ENCODE results near the gene MAGOHB.
"Not testable (repeated sequence)": the region's sequence is repeated elsewhere in the genome, so short reads cannot be mapped to it uniquely, and the experiment has no call there.

The MAGOHB gene

GRCh38 chr12:10612110-10612509 is 1.3 kb downstream of the MAGOHB start:
- no peak for DNase-seq

DNA sequence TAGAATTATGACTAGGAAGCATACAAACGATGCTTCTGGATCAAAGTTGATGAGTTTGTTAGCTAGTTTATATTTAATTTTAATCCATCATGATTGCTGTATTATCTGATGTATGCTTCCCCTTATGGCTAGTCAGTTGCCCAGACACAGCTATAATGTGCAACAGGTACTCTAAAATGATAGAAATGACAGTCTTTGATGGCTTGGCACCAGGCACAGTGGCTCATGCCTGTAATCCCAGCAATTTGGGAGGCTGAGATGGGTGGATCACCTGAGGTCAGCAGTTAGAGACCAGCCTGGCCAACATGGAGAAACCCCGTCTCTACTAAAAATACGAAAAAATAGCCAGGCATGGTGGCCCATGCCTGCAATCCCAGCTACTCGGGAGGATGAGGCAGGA is 2.2 kb downstream of the MAGOHB start:
- not testable (repeated sequence) for DNase-seq

- no peak for DNase-seq
These were observed 3.2 kb downstream of the MAGOHB start for GRCh38 chr12:10610188-10610587.

DNA sequence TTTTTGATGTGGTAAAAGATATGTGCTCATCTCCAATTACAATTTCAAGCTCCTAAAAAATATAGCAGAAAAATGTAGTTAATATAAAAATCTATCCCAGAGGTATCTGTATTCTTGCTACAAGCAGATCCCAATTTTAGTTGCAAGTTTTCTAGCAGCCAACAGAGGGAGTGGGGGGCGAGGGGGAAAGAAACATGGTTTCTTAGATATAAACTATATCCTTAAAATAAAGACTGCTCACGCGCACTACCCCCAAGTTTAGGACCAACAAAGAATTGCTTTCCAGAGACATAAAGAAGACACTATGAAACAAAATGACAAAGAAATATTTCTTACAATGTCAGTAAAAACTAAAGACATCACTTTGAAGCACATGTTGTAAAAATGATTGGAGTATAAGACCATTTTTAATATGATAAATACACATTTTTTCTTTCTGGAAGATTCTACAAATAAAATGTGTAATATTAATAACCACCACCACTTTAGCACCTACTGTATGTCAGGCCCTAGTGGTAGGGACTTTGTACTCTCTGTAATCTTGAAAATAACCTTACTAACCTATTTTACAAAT is 5.4 kb downstream of the MAGOHB start:
- DNase-seq, result no peak

DNA sequence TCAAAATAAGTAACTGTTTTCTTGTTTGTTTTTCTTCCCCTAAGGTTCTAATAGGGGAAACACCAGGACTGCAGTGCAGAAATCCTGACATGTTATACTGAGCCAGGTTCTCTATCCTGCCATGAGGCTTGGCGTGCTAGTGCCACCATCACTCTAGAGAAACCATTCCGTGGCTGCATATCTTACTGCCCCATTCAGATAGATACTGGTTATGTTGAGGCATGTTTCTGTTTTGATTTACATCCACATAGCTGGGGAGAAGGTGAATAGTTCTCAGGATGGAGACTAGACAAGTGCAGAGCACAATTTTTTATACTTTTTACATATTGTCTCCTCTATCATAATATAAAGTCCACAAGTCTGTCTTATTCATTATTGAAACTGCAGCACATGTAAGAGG is 11.5 kb downstream of the MAGOHB start:
- DNase-seq, result no peak

GRCh38 chr12:10600988-10601387 is 12.4 kb downstream of the MAGOHB start:
- DNase-seq, result no peak

- no peak for DNase-seq
These were observed 17.5 kb downstream of the MAGOHB start for GRCh38 chr12:10595881-10596280.

GRCh38 chr12:10590966-10591365 is 22.4 kb downstream of the MAGOHB start:
- DNase-seq, result no peak

- DNase-seq, result no peak
These were observed 29.0 kb downstream of the MAGOHB start for GRCh38 chr12:10584415-10584814.

DNA sequence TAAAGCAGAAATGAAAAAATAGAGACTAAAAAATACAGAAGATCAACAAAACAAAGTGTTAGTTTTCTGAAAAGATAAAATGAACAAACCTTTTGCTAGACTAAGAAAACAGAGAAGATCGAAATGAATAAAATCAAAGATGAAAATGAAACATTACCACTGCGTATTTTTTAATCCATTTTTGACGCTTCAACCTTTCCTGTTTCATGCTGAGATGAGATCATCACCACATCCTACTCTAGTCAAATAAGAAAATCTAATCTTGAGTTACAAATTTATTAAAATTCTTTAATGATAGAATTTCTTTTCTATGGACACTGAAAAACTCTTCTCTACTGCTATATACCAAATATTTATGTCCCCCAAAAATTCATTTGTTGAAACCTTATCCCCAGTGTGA is 30.7 kb downstream of the MAGOHB start:
- no peak for DNase-seq

- not testable (repeated sequence) for DNase-seq
These were observed 31.3 kb downstream of the MAGOHB start for GRCh38 chr12:10582133-10582532.

DNA sequence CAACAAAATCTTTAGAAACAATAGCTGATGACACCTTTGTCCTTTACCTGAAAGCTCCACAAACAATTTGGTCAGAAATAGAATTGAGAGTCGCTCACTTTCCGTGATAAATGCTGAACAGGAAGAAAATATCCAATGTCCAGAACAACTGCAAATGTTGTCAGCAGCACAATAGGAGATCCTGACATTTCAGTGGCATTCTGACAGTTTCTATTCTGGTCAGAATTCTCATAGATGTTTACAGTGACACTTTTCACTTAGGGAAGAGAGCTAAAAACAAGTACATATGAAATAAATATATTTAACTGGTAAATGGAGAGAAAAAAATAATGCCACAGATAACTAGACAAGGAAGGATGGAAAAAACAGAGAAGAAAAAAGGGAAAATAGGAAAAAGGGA is 39.1 kb downstream of the MAGOHB start:
- no peak for DNase-seq

DNA sequence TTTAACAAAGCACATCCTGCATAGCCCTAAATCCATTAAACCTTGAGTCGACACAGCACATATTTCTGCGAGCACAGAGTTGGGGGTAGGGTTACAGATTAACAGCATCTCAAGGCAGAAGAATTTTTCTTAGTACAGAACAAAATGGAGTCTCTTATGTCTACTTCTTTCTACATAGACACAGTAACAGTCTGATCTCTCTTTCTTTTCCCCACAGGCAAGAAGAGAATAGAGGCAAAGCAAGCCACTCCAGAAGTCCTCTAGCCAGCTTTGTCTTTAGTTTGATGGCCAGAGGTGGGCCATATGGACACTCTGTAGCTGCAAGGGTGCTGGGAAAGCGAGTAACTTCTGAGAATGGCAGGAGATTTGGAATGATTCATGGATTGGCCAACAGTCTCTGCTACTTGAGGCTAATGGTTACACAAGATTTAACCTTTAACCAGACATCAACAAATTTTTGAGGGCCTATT is 41.4 kb downstream of the MAGOHB start:
- not testable (repeated sequence) for DNase-seq

DNA sequence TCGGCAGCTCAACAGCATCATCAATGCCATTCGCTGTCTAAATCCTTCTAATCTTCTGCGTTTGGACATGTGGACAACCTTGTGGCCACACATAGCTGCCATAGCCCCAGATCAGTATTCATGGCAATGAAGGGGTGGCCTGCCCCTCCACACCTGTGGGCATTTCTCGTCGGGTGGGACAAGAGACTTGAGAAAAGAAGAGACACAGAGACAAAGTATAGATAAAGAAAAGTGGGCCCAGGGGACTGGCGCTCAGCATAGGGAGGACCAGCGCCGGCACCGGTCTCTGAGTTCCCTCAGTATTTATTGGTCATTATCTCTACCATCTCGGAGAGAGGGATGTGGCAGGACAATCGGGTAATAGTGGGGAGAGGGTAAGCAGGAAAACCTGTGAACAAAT is 42.3 kb downstream of the MAGOHB start:
- no peak for DNase-seq

DNA sequence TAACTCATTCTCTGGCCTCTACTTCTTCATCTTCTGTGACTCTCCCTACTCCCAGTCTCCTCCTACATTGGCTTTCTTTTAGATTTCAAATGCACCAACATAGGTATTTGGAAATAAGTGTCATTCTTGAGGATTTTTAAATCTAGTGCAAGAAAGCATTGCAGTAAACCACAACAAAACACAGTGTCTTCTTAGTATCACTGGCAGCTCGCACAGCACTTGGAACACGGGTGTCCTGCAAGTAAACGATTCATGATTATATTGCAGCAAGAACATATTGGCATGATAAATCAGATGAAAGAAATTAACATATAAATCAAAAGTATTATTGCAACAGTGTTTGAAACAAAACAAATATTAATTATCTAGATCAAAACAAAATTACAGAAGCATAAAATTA is 45.6 kb downstream of the MAGOHB start:
- no peak for DNase-seq

GRCh38 chr12:10563966-10564365 is 49.4 kb downstream of the MAGOHB start:
- no peak for DNase-seq

GRCh38 chr12:10563002-10563401 is 50.4 kb downstream of the MAGOHB start:
- no peak for DNase-seq

DNA sequence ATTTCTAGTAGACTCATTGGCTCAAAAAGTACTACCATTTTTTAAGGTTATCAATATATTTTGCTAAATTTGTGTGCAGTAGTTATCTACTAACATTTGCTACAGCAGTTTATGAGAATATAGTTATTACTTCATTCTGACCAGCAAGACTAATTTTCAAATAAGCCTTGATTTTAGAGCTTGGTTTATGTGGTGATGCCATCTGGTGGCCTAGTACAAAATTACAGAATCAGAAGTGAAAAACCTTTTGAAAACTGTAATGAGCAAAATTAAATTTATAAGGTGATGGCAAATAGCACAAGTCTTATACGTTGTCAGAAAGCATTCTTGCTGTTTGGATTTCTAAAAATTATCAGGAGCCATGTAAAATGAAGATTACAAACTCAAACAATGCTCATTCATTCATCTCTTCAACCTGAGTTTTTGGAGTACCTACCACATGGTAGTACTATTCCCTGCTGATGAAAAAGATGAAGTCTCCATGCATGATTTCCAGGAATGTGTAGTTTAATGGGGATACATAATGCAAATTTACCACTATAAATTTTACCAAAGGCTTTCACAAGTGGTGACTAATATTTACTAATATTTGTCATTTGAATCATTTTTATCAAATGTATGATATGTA is 51.0 kb downstream of the MAGOHB start:
- no peak for DNase-seq

DNA sequence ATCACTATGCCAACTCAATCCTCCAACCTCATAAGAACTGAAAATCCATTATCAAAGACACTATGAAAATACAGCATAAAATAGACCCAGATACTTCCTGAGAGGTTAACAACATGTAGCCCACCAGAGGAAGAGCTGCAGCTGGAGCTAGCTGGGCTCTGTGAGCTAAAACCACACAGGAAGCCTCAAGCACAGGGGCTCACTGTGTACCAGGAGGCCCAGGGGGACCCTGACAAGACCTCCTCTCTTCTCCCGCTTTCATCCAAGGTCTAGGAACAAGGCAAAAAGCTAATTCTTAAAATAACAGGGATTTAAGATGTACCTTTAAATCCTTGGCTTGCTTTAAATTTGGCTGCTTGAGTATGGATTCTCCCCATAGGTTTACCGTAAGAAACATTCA is 54.2 kb downstream of the MAGOHB start:
- DNase-seq, result no peak

GRCh38 chr12:10558789-10559188 is 54.6 kb downstream of the MAGOHB start:
- no peak for DNase-seq

- DNase-seq, result no peak
These were observed 55.1 kb downstream of the MAGOHB start for GRCh38 chr12:10558301-10558700.

DNA sequence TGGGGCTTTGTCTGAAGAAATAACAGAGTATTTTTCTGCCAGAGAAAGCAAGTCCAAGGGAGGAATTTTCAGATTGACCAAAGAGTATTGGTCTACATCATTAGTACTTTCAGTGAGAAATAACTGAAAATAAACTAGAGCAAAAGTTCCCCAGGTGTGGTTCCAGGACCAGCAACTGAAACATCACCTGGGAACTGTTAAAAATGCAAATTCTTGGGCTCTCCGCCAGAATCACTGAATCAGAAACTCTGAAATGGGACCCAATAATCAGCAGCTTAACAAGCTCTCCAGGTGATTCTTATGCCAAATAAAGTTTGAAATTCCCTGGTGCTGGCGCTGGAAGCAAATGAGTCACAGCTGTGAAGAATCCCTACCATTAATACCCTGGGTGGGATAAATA is 55.6 kb downstream of the MAGOHB start:
- no peak for DNase-seq

DNA sequence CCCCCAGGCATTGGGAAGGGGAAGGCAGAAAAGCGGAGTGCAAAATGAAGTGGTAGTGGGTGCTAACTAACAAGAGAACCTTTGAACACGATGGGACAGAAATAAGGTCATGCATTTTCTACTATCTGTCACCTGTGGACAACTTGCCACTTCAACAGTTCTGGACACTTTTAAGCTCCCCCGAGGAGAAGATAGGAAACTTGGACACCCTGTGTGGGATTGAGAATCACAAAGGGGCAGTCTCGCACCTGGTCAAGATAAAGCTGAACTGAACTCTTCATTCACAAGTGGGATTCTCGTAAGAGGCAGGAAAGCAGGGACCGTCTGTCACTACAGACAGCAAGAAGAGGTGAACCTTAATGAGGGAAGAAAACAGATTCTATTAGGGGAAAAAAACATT is 56.1 kb downstream of the MAGOHB start:
- no peak for DNase-seq

GRCh38 chr12:10554756-10555481 is 58.5 kb downstream of the MAGOHB start:
- DNase-seq, result no peak
